Measurements from ENCODE around the gene EMC9.

GRCh38 chr14:24126939-24127338 lies 14.5 kb downstream of the EMC9 start:
- TF ChIP-seq CTCF (IDR thresholded peaks at IDR 0.05) (no peak), POLR2A (IDR thresholded peaks at IDR 0.05) (no peak), EP300 (IDR thresholded peaks at IDR 0.05) (no peak)
